Myocyte (in vitro differentiated cells): ENCODE measurements around the gene SCAPER. TPM values are rescaled to one million over a fixed set of nuclear protein-coding genes. Genes with fewer than 3 reads are reported as not detected.
"Not testable (repeated sequence)": the region's sequence is repeated elsewhere in the genome, so short reads cannot be mapped to it uniquely, and the experiment has no call there.

Experiments
- DNase-seq: peaks from one replicate; pipeline ENCODE4 v3.0.0-alpha.2; 2012; ENCODE audit warnings: low read depth
- total RNA-seq: library from RNA; depleted of rRNA; stranded (reverse); fragments of >200 nt; gene quantifications from 2 replicates; pipeline ENCODE4 v1.2.3, GENCODE V29; 2014

SCAPER gene
- total RNA-seq, 1 donor from 2014 or later: 22.0 TPM

DNA sequence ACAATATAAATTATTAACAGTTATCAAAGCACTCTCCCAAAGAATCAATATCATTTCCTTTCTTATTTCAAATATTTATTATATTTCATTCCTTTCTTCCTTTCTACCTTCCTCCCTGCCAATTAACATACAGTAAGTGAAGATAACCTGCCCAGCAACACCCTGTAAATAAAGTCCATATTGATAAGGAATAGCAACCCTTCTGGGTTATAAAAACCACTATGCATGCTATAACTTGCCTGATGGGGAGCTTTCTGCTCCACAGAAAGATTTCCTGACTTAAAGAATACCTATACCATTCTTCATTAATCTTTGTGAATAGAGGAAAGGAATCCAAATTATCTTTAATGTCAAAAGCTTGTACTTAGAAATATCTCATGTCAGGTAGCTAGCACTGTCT is 402.0 kb downstream of the SCAPER start:
- DNase-seq: no peak

DNA sequence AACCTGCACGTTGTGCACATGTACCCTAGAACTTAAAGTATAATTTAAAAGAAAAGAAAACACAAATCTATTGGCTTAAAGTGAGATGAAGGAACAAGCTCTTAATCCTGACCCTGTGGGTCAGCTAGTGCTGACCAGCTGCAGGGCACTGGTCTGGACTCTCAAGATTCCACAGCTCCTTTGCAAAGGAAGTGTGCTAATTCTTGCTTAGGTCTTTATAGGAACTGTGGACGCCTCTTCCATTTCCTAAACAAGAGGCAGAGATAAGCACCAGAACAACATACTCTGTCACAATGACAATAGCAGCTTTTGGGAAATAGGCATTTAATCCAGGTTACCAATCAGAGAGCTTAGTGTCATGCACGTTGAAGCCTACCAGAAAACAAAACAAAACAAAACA is 402.5 kb downstream of the SCAPER start:
- DNase-seq: no peak

DNA sequence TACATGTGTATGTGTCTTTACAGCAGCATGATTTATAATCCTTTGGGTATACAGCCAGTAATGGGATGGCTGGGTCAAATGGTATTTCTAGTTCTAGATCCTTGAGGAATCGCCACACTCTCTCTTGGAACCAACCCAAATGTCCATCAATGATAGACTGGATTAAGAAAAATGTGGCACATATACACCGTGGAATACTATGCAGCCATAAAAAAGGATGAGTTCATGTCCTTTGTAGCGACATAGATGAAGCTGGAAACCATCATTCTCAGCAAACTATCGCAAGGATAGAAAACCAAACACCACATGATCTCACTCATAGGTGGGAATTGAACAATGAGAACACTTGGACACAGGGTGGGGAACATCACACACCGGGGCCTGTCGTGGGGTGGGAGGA is 403.0 kb downstream of the SCAPER start:
- not testable (repeated sequence) for DNase-seq

DNA sequence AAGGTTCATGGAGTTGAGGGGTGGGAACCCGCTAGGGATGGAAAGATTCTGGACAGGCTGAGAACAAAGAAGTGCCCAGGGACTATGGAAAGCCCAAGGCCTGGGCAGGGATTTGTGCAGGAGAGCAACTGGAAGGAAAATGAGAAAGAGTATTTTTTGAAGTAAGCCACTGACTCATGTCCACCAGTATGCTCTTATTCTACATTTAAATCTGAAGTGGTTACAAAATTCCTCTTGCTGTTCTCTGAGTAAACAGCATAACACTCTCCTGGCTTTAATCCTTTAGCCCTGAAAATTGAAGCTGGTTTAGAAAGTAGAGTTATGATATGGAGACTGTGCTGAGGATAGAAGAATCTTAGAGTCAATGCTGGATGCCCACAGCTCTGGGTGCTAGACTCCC is 403.4 kb downstream of the SCAPER start:
- peak; percentile 16 for DNase-seq

DNA sequence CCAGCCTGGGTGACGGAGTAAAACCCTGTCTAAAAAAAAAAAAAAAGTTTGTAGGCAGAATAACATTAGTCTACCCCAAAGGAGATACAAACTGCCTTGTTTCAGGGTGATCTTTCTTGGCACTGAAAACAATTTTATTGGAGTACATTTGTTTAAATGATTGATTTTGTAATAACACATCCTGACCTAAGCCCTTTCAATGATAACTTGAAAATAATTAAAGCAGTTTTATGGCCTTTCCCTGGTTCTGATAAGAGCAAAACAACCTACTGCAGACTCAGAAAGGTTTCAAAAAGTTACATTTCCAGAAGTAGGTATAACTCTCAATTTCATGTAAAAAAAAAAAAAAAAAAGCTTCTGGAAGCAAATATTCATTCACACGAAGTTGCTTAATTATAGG is 404.1 kb downstream of the SCAPER start:
- no peak for DNase-seq

DNA sequence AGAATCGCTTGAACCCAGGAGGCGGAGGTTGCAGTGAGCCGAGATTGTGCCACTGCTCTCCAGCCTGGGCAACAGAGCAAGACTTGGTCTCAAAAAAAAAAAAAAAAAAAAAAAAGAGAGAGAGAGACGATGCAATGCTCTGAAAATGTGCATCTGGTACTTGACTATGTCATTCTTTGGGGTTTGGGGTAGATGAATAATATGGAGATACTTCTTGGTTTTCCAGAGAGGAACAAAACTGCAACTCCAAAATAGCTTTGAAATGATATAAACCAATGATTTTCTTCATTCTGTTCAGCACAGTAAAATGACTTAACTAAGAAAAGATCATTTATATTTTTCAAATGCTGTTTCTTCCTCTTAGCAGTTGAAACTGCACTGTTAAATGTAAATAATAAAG is 409.7 kb downstream of the SCAPER start:
- DNase-seq: no peak

DNA sequence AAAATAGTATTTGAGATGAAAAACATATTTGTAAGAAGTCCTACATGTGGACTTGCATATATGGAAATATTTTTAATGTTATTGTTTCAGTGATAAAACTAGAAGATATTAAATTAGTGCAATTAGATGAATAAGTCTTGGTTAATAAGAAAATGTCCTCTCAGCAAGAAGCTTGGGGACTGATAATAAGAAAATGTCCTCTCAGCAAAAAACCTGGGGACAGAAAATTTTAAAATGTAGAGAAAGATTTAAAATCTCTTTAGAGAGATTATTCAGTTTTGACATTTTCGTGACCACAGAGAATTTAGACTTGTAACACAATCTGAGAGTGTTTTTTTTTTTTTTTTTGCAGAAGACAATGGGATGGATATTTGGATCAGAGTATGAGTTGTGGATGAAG is 412.6 kb downstream of the SCAPER start:
- peak; percentile 3 for DNase-seq

DNA sequence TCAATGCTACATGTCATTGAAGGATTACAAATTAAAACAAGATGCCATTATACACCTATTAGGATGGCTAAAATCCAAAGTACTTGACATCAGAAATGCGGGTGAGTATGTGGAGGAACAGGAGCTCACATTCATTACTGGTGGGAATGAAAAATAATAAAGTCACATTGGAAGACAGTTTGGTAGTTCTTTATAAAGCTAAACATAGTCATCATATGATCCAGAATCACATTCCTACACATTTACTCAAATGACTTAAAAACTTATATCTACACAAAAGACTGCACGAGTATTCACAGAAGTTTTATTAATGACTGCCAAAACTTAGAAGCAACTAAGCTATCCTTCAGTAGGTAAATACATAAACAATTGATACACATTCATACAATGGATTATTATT is 421.4 kb downstream of the SCAPER start:
- no peak for DNase-seq

DNA sequence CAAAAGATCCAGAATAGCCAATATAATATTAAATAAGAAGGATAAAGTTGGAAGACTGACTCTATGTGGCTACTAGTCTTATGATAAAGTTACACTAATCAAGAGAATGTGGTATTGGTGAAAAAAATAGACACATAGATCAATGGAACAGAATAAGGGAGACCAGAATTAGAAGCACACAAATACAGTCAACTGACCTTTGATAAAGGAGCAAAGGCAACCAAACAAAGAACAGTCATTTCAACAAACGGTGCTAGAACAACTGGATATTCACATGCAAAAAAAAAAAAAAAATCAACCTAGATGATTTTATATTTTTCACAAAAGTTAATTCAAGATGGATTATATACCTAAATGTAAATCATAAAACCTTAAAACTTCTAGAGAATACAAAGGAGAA is 422.1 kb downstream of the SCAPER start:
- no peak for DNase-seq

DNA sequence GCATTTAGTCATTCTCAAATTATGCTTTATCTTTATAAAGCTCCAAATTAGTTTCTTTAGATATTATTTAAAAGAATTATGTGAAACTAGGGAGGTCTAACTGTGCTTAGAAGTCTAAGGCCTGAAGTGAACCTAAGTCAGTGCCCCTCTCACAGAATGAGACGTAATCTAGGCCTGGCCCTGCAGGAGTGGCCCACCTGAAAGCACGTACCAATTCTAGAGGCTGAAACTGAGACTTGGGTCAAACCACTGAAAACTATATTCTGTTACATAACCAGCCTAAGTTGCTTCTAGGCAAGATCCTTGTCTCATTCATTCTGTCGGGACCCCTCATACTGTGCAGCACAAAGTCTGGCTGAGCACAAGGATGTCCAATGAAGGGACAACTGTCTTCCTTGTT is 424.9 kb downstream of the SCAPER start:
- no peak for DNase-seq

DNA sequence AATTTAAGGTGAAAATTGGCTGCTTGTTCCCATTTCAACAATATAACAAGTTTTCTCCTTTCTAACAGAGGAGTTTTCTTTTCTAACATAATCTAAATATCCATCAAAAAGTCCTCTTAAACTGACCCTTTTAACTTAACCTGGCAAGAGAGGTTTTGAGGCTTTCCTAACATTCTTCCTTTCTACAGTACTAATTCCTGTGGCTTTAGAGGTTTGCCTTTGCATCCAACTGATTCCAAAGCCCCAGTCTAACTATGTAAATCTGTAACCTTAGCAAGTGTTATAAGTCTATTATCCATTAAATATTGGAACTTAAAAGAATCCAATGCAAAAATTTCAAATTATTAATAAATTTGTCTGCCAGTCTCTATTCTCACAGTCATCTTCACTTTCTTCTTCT is 434.4 kb downstream of the SCAPER start:
- DNase-seq: peak; percentile 24

DNA sequence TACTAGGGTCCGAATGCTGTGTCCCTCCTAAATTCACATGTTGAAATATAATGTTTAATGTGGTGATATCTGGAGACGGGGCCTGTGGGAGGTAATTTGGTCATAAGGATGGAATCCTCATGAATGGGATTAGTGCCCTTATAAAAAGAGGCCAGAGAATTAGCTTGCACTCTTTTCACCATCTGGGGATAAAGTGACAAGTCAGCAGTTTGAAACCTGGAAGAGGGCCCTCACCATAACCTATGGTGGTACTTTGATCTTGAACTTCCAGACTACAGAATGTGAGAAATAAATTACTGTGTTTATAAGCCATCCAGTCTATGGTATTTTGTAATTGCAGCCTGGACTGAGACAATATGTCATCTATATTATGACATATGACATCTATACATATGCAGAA is 436.4 kb downstream of the SCAPER start:
- no peak for DNase-seq

DNA sequence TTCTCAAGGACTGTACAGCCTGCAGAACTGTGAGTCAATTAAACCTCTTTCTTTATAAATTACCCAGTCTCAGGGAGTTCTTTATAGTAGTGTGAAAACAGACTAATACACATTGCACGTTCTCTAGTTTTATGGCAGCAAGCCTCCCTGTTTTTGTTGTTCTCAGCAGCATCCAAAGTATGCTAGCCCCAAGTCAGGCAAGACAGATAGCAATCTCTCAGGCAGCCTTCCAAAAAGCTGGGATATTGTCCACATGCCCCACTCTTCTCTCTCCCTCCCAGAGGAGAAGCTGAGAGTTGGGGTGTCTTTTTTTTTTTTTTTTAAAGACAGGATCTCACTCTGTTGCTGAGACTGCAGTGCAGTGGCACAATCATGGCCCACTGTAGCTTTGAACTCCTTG is 438.0 kb downstream of the SCAPER start:
- no peak for DNase-seq

DNA sequence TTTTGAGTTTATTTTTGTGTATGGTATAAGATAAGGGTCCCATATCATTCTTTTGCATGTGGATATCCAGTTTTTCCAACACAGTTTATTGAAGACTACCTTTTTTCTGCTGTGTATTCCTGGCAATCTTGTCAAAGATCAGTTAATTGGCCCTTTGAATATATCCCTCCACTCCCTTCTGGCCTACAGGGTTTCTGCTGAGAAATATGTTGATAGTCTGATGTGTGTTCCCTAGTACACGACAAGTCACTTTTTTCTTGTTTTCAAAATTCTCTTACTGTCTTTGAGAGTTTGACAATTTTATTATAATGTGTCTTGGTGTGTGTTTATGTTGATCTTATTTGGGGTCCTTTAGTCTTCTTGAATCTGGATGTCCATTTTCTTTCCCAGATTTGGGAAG is 439.4 kb downstream of the SCAPER start:
- DNase-seq: no peak

DNA sequence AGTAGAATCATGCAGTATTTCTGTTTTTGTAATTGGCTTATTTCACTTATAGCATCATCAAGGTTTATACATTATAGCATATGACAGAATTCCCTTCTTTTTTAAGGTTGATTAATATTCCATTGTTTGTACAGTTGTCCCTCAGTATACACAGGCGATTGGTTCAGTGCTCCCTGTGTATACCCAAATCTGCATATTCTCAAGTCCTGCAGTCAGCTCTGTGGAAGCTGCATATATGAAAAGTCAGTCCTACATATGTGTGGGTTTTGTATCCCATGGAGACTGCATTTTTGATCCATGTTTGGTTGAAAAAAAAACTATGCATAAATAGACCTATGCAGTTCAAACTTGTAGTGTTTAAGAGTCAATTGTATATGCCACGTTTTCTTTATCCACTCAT is 440.9 kb downstream of the SCAPER start:
- DNase-seq: no peak

DNA sequence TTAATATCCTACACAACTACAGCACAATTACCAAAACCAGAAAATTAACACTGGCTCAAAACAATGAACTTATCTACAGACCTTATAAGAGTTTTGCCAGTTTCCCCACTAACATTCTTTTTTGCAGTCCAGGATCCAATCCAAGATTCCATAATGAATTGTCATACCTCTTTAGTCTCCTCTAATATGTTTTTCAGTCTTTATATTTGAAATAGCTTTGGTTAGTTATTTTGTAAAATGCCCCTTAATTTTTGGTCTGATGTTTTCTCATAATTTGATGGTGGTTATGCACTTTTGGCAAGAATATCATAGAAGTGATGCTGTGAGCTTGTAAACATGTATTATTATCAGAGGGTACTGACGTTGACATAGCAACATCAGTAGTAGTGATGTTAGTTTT is 444.3 kb downstream of the SCAPER start:
- DNase-seq: peak; percentile 6

DNA sequence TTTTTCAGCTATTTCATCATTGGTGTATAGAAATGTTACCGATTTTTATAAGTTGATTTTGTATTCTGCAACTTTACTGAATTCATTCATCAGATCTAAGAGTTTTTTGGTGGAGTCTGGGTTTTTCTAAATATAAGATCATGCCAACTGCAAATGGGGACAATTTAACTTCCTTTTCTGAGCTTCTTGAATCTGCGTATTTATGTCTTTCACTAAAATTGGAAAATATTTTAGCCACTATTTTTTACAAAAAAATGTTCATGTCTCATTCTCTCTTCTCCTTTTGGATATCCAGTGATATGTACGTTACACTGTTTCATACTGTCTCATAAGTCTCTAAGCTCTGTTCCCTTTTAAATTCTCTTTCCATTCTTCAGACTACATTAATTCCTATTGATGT is 444.8 kb downstream of the SCAPER start:
- DNase-seq: no peak

DNA sequence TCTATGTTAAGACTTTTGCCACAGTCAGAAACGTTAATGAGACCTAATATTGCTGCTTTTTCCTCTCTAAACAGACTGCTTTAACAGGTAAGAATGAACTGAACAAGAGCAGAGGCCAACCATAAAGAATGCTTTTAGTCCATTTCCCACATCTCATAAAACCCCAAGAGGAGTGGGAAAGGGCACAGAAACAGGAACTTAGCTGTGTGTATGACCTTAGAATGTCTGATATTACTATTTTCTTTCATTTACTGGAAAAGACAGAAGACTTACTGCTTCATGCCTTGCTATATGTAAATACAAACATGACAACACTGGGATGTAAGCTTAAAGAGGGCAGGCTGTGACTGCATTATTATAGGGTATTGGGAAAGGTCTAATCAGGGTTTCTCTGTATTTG is 453.6 kb downstream of the SCAPER start:
- DNase-seq: no peak

DNA sequence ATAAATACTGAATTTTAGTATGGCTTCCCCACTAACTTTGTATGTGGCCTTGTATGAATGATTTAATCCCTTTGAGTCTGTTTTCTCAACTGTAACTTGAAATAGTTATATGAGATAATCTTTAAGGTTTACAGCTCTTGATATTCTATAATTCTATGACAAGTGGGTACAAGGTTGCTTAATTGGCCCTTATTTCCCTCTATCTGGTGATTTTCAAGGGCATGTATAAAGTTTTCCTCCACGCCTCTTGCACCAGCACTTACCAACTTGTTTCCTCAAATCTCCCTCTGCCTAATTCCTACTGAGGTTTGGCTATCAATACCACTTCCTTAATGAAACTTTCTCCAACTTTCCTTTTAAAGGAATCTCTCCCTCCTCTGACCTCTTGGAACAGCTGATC is 455.7 kb downstream of the SCAPER start:
- no peak for DNase-seq

DNA sequence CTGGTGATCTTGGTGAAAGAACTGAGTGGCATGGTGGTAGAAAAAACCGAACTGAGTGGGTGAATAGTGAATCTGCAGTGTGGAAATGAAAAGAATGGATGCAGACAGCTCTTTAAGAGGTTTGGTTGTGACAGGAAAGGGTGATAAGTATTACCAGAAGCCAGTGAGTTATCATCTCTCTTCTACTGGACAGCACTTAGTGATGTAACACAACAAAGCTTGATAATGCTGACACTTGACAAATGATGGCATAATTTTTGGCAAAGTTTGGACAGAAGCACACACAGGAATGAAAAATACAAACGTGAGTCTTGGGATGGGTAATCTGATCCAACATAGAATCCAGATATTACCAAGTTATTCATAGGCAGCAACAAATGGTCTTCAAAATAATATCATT is 456.4 kb downstream of the SCAPER start:
- no peak for DNase-seq

DNA sequence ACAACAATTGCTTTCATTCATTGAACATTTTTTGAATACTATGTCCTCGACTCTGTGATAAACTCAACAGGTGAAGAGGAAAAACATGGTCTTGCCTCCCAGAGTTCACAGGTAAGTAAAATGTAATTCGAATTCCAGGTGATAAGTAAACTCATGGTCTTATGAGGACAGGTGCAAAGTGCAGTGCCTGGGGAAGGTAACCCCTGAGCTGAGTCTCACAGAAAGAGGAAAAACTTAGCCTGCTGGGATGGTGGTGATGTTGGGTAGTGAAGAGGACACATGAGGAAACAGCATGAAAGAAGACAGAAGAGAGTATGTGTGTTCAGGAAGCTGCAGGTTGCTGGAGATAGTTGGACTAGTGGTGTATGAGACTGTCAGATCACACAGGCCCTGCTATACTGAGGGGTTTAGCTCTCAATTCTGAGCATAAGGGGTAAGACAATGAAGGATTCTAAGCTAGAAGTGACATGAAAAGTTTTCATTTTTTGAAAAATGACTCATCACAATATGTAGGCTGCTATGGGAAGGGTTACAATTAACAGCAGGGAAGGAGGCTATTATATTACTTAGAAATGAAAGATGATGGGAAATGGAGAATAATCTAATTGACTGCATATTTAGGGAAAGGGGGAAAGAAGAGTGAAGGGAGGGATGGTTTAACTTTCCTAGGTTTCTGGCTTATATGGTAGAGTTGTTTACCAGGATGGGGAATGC is 457.3 kb downstream of the SCAPER start:
- no peak for DNase-seq

DNA sequence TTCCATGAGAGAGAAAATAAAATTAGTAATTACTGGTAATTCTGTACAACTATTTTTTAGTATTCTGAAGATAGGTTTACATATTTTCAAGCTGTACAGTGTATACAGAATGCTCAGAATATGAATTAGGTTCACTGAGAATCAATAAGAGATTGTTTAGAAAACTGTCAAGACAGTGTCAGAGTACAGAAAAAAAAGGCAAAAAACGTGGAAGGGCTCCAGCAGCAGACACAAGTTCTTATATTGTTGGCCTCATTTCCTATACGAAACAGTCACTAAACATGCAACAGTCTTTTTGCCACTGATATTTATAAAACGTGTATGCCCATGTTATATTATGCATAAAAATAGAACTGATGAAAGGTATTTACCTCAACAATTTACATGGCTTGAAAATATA is 464.7 kb downstream of the SCAPER start:
- no peak for DNase-seq

DNA sequence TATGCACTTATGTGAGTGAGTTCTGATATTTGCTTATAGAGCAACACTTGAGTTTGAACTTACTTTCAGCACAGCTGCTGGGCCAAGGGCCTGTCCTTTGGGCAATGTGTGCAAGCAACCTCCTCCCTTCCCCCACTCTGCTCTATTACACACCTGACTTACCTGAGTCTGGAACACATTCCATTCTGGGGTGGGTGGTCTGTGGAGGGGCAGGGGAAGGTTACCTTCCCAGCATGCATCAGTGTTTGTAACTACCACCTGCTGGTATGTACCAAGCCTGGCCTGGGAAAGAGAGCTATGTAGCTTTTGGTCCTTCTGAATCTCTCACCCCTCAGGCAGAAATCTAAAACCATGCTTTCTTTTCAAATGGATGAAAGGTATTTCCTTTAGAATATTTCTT is 465.6 kb downstream of the SCAPER start:
- DNase-seq: no peak
